Skeletal muscle satellite cell (primary cell): ENCODE results near the gene PDSS2.
"Not testable (repeated sequence)": the region's sequence is repeated elsewhere in the genome, so short reads cannot be mapped to it uniquely, and the experiment has no call there.

Experiments
- H3K27me3 ChIP-seq: 2 replicates; pipeline ENCODE4 v1.7.0; 2013; ENCODE audit warnings: low read length; ENCODE audit not compliant: control insufficient read depth, insufficient read depth
- H3K36me3 ChIP-seq: 2 replicates; pipeline ENCODE4 v1.7.0; 2013; ENCODE audit warnings: mild to moderate bottlenecking, control low read depth, low read length; ENCODE audit not compliant: insufficient read depth
- H3K4me1 ChIP-seq: 2 replicates; pipeline ENCODE4 v1.7.0; 2013; ENCODE audit warnings: low read length; ENCODE audit not compliant: control insufficient read depth, insufficient read depth
- H3K4me2 ChIP-seq: 2 replicates; pipeline ENCODE4 v1.7.0; 2013; ENCODE audit warnings: mild to moderate bottlenecking, low read length
- H3K4me3 ChIP-seq: 2 replicates; pipeline ENCODE4 v1.7.0; 2013; ENCODE audit warnings: low read length
- H3K9ac ChIP-seq: 2 replicates; pipeline ENCODE4 v1.7.0; 2013; ENCODE audit warnings: mild to moderate bottlenecking, low read depth, low read length, moderate library complexity
- H3K9me3 ChIP-seq: replicated peaks from 2 replicates; pipeline ENCODE4 v1.7.0; 2013; ENCODE audit warnings: mild to moderate bottlenecking, control low read depth, low read length

PDSS2 gene

DNA sequence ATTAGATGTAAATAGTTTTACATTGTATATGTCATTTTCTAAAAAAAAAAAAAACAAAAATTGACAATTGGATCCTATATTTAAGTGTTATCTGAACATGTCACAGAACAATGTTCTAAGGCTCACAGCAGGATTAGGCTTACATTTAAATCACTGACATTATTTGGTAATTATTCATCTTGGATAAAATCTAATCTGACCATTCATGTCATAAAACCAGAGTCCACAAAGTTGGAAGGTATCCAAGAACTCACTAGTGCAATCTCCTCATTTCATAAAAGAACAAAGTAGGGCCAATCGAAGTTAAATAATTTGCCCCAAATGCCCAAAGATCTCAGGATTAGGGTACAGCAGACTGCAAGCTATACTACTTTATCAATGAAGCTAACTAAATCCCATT, 73.0 kb downstream of the PDSS2 start:
- Histone ChIP-seq H3K9me3 (no peaks in the 10 kb centered on the region), H3K36me3 (no peaks in the 10 kb centered on the region), H3K9ac (no peak overlapping the region), H3K4me1 (no peaks in the 10 kb centered on the region), H3K4me3 (no peak overlapping the region), H3K4me2 (no peak overlapping the region), H3K27me3 (no peaks in the 10 kb centered on the region)

DNA sequence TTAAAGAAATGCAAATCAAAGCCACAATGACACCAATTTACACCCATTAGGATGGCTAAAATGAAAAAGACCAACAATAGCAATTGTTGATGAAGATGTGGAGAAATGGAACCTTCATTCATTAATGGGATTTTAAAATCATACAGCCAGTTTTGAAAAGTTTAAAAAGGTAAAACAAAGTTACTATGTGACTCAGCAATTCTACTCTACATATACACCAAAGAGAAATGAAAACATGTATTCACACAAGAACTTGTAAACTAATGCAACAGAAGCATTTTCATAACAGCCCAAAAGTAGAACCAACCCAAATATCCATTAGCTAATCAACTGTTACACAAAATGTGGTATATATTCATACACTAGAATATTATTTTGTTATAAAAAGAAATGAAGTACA, 75.7 kb downstream of the PDSS2 start:
- Histone ChIP-seq H3K4me3 (no peak overlapping the region), H3K27me3 (no peaks in the 10 kb centered on the region), H3K36me3 (no peaks in the 10 kb centered on the region), H3K4me1 (no peaks in the 10 kb centered on the region), H3K9ac (no peak overlapping the region), H3K4me2 (no peak overlapping the region), H3K9me3 (no peaks in the 10 kb centered on the region)

DNA sequence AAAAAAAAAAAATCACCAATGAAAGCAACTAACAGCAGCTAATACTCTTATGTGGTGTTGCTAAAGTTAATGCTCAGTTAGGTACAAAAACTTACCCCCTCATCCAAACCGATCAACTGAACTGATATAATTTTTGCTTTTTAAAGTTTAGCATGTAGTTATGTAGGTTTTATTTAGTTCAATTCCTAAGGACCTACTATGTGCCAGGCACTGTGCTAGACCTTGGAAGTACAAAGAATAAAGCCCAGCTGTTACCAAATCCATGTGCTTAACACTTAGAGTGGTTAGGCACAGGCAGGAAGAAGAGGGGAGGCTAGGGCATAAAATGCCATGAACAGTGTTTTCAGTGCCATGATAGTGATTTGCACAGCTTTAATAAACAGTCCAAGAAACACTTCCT, 85.1 kb downstream of the PDSS2 start:
- no peaks in the 10 kb centered on the region for H3K27me3 ChIP-seq
- H3K4me2 ChIP-seq, result no peak overlapping the region
- H3K9ac ChIP-seq, result no peak overlapping the region
- H3K36me3 ChIP-seq, result no peaks in the 10 kb centered on the region
- no peak overlapping the region for H3K4me3 ChIP-seq
- no peaks in the 10 kb centered on the region for H3K4me1 ChIP-seq
- H3K9me3 ChIP-seq, result no peaks in the 10 kb centered on the region

DNA sequence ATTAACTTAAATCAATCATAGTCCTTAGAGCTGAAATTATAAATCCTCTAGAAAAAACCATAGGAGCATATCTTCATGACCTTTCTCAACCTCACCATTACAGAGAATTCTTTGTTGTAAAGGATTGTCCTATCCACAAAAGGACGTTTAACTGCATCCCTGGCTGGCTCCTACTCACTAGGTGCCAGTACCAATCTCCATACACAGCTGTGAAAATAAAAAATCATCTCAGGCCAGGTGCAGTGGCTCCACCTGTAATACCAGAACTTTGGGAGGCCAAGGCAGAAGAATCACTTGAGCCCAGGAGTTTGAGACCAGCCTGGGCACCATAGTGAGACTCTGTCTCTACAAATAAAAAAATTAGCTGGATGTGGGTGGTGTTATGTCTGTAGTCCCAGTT, 89.9 kb downstream of the PDSS2 start:
- no peak overlapping the region for H3K4me2 ChIP-seq
- no peak overlapping the region for H3K9ac ChIP-seq
- no peaks in the 10 kb centered on the region for H3K36me3 ChIP-seq
- H3K4me1 ChIP-seq, result no peaks in the 10 kb centered on the region
- H3K9me3 ChIP-seq, result no peaks in the 10 kb centered on the region
- no peak overlapping the region for H3K4me3 ChIP-seq
- no peaks in the 10 kb centered on the region for H3K27me3 ChIP-seq

DNA sequence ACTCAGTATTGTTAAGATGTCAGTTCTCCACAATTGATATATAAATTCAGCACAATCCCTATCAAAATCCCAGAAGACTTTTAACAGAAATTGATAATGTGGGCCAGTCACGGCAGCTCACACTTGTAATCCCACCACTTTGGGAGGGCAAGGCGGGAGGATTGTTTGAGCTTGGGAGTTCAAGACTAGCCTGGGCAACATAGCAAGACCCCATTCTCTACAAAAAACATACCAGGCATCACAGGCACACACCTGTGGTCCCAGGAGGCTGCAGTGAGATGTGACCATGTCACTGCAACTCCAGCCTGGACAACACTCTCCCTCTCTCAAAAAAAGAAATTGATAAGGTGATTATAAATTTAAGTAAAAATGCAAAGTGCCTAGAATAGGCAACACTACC, 90.9 kb downstream of the PDSS2 start:
- no peaks in the 10 kb centered on the region for H3K27me3 ChIP-seq
- no peaks in the 10 kb centered on the region for H3K36me3 ChIP-seq
- no peak overlapping the region for H3K4me2 ChIP-seq
- H3K9me3 ChIP-seq, result no peaks in the 10 kb centered on the region
- no peak overlapping the region for H3K9ac ChIP-seq
- no peak overlapping the region for H3K4me3 ChIP-seq
- H3K4me1 ChIP-seq, result no peaks in the 10 kb centered on the region

DNA sequence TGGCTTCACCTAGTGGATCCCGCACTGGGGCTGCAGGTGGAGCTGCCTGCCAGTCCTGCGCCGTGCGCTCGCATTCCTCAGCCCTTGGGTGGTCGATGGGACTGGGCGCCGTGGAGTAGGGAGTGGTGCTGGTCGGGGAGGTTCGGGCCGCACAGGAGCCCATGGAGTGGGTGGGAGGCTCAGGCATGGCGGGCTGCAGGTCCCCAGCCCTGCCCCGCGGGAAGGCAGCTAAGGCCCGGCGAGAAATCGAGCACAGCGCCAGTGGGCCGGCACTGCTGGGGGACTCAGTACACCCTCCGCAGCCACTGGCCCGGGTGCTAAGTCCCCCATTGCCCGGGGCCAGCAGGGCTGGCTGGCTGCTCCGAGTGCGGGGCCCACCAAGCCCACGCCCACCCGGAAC, 95.2 kb downstream of the PDSS2 start:
- not testable (repeated sequence) for H3K9me3 ChIP-seq, H3K4me3 ChIP-seq, H3K36me3 ChIP-seq, H3K9ac ChIP-seq, H3K4me2 ChIP-seq, H3K27me3 ChIP-seq
- H3K4me1 ChIP-seq, result peaks cover 12% of the 10 kb centered on the region

DNA sequence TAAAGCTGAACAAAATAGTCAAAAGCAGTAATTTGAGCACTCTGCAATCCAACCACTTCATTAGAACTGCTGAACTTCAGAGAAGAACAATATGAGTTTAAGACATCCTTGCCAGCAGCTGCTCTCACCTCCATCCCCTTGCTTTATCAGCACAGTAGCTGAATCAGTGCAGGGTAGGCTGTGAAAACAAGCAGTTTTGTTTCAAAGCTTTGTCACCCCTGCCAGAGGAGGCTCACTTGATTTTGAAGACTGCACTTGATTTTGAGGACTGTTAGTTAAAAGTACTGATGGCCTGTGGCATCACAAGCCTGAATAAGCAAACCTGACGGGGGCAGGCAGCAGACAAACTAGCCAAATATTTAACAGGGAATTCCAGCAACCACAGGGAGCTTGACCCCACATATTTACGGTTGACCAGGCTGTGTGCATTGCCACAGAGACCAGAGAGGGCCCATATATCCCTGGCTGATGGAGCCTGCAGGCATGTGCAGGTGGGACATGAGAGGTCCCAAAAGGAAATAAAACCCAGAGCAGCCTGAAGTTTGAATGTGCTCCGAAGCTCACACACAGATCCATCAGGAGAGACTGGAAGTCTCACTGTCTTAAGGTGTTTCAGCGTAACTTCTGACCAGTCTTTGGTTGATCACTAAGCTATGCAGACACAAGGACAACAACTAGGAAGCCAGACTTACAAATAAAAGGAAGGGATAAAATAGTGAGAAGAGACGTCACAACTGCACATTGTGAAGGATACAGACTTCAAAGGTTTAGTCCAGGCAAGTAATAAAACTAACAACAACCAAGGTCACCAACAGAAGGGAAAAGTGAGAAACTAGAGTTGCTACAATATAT, 97.4 kb downstream of the PDSS2 start:
- no peak overlapping the region for H3K4me2 ChIP-seq
- peaks cover 12% of the 10 kb centered on the region for H3K4me1 ChIP-seq
- H3K27me3 ChIP-seq, result no peaks in the 10 kb centered on the region
- peak overlapping the region; percentile 21 for H3K4me3 ChIP-seq
- H3K9ac ChIP-seq, result no peak overlapping the region
- no peaks in the 10 kb centered on the region for H3K9me3 ChIP-seq
- H3K36me3 ChIP-seq, result no peaks in the 10 kb centered on the region

DNA sequence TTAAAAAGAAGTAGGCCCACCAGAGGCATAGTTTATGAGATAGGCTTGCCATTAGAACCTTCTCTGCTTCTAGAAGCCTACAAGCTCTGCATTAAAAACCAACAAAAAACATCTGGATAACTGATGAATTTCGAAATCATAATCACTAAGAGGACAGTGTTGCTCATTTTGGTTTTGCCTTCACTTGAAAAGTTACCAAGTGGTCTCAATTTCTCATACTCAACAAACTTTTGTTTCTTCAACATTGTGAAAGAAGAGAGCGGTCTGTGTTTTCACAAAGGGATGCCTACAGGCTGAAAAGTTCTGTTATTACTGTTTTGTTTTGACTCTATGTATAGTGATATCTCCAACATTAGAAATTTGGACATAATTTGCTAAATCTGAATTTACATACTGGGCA, 98.9 kb downstream of the PDSS2 start:
- no peaks in the 10 kb centered on the region for H3K27me3 ChIP-seq
- H3K9ac ChIP-seq, result no peak overlapping the region
- H3K36me3 ChIP-seq, result no peaks in the 10 kb centered on the region
- H3K4me1 ChIP-seq, result peaks cover 12% of the 10 kb centered on the region
- H3K4me2 ChIP-seq, result no peak overlapping the region
- no peaks in the 10 kb centered on the region for H3K9me3 ChIP-seq
- H3K4me3 ChIP-seq, result no peak overlapping the region

DNA sequence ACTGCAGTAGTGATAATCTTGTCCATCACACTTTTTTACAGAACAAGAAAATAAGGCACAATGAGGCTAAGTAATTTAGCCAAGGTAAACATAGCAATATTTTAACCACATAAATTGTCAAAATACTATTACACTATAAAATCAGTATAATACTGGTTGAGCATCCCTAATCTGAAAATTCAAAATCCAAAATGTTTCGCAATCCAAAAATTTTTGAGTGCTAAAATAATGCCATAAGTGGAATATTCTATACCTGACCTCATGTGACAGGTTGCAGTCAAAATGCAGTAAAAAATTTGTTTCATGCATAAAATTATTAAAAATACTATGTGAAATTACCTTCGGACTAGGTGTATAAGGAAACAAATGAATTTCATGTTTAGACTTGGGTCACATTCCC, 101.5 kb downstream of the PDSS2 start:
- Histone ChIP-seq H3K4me3 (no peak overlapping the region), H3K4me2 (no peak overlapping the region), H3K9me3 (no peaks in the 10 kb centered on the region), H3K4me1 (peaks cover 12% of the 10 kb centered on the region), H3K27me3 (no peaks in the 10 kb centered on the region), H3K9ac (no peak overlapping the region), H3K36me3 (no peaks in the 10 kb centered on the region)

DNA sequence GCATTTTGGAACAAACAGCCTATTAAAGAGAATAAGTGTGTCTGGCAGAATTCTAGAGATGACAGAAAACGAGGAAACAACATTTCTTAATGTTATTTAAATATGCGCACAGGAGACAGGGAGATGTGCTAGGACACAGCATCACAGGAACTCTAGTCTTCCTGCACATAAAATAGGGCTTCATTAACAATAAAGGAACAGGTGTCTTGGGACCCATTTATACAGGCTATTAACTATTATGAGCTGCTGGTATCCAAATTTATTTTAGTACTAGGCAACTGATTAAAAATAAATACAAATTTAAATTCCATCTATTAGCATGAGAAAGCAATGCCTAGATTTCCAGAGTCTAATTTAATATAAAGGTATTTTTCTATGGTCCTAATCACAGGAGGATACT, 102.3 kb downstream of the PDSS2 start:
- H3K27me3 ChIP-seq, result no peaks in the 10 kb centered on the region
- no peak overlapping the region for H3K4me3 ChIP-seq
- H3K9me3 ChIP-seq, result no peaks in the 10 kb centered on the region
- H3K9ac ChIP-seq, result no peak overlapping the region
- H3K36me3 ChIP-seq, result no peaks in the 10 kb centered on the region
- H3K4me1 ChIP-seq, result peaks cover 8% of the 10 kb centered on the region
- no peak overlapping the region for H3K4me2 ChIP-seq

DNA sequence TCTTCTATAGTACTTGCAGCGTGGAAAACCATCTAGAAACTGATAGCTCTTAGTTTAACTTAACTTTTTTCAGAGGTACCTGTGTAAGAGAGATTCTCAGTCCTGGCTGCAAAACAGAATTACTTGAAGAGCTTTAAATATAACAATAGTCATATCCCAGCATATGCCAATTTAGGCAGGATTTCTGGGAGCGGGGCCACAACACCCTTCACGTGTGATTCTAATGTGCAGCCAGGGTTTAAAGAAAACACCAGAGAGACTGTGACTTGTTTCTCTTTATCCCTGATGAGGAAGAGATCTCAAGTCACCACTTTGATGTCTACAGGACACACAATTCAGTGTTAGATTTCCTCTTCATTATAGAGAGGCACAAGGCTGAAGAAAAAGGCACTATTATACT, 103.7 kb downstream of the PDSS2 start:
- no peak overlapping the region for H3K4me2 ChIP-seq
- H3K9me3 ChIP-seq, result no peaks in the 10 kb centered on the region
- no peak overlapping the region for H3K4me3 ChIP-seq
- no peak overlapping the region for H3K9ac ChIP-seq
- H3K36me3 ChIP-seq, result no peaks in the 10 kb centered on the region
- no peaks in the 10 kb centered on the region for H3K4me1 ChIP-seq
- no peaks in the 10 kb centered on the region for H3K27me3 ChIP-seq

DNA sequence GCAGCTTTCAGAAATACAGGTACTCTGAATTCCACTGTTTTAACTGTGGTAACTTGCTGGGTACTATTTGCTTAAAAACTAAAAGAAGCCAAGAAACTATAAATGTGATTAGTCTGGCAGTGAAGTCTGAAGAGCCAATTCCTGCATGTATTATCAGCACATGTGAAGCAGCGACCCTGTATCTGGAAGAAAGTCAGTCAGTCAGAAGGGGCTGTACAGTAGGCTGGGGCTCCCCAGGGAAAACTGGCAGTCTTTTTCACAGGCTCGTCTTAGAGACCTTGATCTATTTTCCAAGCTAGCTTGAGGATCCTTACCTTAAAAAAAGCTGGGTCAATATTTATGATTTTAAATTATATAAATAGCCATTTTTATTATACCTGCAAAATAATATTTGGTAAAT, 104.9 kb downstream of the PDSS2 start:
- H3K4me1 ChIP-seq, result no peaks in the 10 kb centered on the region
- H3K4me3 ChIP-seq, result no peak overlapping the region
- no peaks in the 10 kb centered on the region for H3K36me3 ChIP-seq
- no peak overlapping the region for H3K4me2 ChIP-seq
- H3K27me3 ChIP-seq, result no peaks in the 10 kb centered on the region
- no peaks in the 10 kb centered on the region for H3K9me3 ChIP-seq
- H3K9ac ChIP-seq, result no peak overlapping the region
